ENCODE data around the gene MEAF6. TPM values are rescaled to one million over a fixed set of nuclear protein-coding genes. Genes with fewer than 3 reads are reported as not detected.
"Not testable (repeated sequence)": the region's sequence is repeated elsewhere in the genome, so short reads cannot be mapped to it uniquely, and the experiment has no call there.

MEAF6 gene
- polyA plus RNA-seq, 1 donor: 41.3 TPM

DNA sequence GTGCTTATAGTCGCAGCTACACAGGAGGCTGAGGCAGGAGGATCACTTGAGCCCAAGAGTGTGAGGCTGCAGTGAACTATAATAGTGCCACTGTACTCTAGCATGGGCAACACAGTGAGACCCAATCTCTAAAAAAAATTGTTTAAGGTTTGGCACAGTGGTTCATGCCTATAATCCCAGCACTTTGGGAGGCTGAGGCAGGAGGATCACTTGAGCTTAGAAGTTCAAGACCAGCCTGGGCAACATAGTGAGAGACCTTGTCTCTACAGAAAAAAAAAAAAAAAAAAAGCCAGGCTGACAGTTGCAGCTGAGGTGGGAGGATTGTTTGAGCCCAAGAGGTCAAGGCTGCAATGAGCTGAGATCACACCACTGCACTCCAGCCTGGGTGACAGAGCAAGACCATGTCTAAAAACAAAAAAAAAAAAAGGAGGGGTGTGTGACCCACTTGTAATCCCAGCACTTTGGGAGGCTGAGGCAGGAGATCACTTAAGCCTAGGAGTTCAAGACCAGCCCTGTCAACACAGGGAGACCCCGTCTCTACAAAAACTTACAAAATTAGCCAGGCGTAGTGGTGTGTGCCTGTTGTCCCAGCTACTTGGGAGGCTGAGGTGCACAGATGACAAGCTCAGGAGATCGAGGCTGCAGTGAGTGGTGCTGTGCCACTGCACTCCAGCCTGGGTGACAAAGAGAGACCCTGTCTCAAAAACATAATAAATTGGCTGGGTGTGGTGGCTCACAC is 18.0 kb upstream of the MEAF6 start:
- not testable (repeated sequence) for DNase-seq (ENCODE audit: low read depth)

- DNase-seq (ENCODE audit: low read depth): not testable (repeated sequence)
Measured at GRCh38 chr1:37529888-37530287, 15.3 kb upstream of the MEAF6 start.

DNA sequence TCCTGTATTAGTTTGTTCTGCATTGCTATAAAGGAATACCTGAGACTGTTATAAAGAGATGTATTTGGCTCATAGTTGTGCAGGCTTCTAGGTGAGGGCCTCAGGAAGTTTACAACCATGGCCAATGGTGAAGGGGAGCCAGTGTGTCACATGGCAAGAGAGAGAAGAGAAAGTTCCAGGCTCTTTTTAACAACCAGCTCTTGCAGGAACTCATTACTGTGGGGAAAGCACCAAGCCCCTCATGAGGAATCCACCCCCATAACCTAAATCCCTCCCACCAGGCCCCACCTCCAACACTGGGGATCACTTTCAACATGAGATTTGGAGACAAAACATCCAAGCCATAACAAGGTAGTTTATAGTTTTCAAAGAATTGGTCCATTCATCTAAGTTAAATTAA is 5.0 kb upstream of the MEAF6 start:
- DNase-seq (ENCODE audit: low read depth): no peak

DNA sequence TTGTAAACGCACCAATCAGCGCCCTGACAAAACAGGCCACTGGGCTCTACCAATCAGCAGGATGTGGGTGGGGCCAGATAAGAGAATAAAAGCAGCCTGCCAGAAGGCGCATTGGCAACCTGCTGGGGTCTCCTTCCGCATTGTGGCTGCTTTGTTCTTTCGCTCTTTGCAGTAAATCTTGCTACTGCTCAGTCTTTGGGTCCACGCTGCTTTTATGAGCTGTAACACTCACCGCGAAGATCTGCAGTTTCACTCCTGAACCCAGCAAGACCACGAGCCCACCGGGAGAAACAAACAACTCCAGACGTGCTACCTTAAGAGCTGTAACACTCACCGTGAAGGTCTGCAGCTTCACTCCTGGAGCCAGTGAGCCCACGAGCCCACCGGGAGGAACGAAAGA is 4.4 kb upstream of the MEAF6 start:
- DNase-seq (ENCODE audit: low read depth): not testable (repeated sequence)

DNA sequence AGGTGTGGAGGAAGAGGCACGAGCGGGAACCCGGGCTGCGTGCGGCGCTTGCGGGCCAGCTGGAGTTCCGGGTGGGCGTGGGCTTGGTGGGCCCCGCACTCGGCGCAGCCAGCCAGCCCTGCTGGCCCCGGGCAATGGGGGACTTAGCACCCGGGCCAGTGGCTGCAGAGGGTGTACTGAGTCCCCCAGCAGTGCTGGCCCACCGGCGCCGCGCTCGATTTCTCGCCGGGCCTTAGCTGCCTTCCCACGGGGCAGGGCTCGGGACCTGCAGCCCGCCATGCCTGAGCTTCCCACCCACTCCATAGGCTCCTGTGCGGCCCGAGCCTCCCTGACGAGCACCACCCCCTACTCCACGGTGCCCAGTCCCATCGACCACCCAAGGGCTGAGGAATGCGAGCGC is 3.7 kb upstream of the MEAF6 start:
- DNase-seq (ENCODE audit: low read depth): not testable (repeated sequence)

DNA sequence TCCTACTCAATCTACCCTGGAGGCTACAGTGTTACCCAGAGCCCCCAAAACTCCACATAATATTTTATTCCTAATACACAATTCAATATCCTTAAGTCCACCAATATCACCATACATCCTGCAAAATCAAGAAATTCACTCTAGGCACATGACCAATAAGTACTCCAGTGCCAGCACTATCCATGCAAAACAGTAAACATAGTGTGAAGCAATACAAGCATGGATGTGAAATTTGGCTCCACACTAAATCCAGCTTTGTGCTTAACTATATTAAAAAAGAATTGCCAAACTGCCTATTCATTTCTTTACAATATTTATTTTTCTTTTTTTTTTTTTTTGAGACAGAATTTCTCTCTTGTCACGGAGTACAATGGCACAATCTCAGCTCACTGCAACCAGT is 3.0 kb upstream of the MEAF6 start:
- no peak for DNase-seq (ENCODE audit: low read depth)

DNA sequence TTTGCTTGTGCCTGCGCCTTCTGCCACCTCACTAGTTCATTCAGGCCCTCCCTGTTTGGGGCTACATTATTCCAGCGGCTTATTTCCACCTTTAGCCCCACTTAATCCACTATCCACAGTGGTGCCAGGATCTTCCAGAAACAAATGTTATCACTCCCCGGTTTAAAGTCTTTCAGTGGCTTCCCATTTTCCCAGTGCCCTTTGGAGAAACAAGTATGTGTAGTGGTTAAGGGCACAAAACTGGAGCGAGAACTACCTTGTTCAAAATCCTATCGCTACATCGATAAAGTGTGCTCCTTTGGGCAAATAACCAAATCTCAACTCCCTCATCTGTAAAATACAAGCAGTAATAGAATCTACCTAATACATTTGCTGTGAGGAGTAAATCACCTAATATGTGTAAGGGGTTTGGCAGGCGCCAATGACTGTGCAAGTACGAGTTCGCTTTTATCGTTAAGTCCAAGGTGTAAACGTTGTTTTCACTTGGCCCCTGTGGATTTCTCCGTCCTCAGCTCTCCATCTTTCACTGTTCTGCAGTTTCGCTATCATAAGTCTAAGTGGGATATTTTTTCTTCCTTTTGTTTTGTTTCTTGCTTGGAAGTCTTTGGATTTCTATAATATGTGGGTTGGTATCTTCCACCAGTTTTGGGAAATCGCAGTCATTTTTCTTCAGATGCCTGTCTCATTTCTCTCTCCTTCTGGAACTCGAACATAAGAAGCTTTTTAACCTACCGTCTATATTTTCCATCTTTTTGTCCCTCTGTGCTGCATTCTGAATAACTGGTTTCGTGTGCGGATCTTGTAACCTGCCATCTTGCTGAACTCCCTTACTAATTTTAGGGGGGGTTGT is 844 bp upstream of the MEAF6 start:
- DNase-seq (ENCODE audit: low read depth): no peak

DNA sequence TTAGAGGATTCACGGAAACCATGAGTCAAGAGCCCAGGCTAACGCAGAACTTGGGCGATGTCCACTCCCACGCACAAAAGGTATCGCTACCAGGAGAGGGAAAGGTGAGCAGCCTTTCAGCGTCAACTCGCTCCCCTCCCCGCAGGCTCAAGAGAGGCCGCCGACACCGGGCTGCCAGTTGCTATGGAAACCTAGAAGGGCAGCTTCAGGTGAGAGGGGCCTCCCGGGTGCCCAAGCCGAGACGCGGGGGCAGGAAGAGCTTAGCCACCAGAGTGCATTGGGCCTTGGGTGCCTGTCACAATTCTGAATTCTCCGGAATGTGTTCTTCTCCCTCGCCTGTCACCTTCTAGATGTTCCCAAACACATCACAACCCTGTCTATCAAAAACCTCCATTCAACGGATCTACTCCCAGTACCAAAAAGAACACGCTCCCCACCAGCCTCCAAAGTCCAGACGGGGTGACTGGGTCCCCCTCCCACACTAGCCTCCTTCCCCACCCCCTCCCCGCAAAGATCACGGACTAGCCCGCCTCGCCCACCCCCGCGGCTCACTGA is 694 bp downstream of the MEAF6 start:
- DNase-seq (ENCODE audit: low read depth): no peak

DNA sequence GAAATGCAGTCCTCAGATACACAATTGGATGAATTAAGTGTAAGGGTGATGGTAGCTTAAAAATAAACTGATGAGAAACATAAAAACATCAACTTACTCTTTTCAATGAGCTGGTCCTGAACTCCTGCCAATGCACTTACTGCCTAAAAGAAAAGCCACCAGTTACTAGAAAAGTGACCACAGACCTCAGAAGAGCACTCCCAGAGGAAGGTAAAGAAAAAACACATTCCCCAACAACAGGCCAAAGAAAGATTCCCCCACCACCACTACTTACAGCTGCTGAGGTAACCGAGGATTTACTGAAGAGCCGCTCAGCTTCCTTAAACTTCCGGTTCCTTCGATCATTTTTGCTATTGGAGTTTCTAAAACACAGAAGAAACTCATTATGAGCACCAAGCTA is 5.4 kb downstream of the MEAF6 start:
- no peak for DNase-seq (ENCODE audit: low read depth)

GRCh38 chr1:37506740-37507139 is 7.8 kb downstream of the MEAF6 start:
- no peak for DNase-seq (ENCODE audit: low read depth)

DNA sequence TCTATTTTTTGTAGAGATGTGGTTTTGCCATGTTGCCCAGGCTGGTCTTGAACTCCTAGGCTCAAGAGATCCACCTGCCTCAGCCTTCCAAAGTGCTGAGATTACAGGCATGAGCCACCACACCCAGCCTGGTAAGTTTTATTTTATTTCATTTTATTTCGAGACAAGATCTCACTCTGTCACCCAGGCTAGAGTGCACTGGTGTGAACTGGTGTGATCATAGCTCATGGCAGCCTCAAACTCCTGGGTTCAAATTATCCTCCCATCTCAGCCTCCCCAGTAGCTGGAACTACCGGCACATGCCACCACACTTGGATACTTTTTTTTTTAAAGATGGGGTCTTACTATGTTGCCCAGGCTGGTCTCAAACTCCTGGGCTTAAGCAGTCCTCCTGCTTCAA is 11.8 kb downstream of the MEAF6 start:
- not testable (repeated sequence) for DNase-seq (ENCODE audit: low read depth)

DNA sequence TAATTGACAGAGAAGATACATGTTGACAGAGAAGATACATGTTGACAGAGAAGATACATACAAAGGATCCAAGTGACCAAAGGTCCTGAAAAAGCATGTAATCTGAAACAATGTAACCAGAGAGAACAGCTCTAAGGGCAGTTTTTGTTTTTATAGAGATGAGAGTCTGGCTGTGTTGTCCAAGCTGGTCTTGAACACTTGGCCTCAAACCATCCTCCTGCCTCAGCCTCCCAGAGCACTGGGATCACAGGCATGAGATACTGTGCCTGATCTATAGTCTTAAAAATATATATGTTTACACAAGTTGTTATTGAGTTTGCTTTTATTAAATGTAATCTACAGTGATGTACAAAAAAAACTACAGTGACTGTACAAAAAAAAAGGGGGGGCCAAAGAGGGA is 12.5 kb downstream of the MEAF6 start:
- DNase-seq (ENCODE audit: low read depth): no peak

DNA sequence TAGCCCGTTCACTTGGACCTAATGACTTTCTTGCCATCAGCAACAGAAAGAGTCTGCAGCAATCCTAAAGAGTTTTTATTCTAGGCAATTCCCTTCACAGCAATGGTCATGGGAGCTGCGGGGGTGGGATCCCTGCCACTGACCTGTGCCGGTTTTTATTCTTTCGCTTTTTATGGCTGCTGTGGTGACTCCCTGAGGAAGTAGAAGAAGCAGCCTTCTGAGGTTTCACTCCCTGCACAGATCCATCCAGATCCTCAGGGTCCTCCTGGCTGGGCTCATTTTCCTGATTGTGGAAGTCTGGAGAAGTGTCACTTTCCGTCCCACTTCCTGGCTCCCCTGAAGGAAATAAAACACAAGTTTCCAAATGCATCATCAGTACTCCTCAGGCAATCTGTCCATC is 12.9 kb downstream of the MEAF6 start:
- no peak for DNase-seq (ENCODE audit: low read depth)

- no peak for DNase-seq (ENCODE audit: low read depth)
Measured at GRCh38 chr1:37498872-37499617, 15.5 kb downstream of the MEAF6 start.

DNA sequence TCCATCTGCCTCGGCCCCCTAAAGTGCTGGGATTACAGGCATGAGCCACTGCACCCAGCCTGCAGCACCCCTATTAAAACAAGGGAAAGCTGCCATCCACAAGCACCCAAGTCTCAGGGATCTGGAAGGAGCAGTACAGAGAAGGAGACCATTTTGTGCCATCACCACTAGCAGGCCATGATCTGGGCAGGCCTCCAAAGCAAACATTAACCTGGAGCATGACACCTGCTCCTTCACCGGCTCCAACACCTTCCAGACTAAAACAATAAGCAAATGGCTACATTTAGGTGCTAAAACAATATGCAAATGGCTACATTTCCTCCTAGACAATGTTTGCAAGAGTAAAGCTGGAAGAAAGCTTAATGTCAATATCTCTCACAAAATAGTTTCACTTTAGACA is 16.7 kb downstream of the MEAF6 start:
- no peak for DNase-seq (ENCODE audit: low read depth)

GRCh38 chr1:37495875-37496274 is 18.7 kb downstream of the MEAF6 start:
- no peak for DNase-seq (ENCODE audit: low read depth)

DNA sequence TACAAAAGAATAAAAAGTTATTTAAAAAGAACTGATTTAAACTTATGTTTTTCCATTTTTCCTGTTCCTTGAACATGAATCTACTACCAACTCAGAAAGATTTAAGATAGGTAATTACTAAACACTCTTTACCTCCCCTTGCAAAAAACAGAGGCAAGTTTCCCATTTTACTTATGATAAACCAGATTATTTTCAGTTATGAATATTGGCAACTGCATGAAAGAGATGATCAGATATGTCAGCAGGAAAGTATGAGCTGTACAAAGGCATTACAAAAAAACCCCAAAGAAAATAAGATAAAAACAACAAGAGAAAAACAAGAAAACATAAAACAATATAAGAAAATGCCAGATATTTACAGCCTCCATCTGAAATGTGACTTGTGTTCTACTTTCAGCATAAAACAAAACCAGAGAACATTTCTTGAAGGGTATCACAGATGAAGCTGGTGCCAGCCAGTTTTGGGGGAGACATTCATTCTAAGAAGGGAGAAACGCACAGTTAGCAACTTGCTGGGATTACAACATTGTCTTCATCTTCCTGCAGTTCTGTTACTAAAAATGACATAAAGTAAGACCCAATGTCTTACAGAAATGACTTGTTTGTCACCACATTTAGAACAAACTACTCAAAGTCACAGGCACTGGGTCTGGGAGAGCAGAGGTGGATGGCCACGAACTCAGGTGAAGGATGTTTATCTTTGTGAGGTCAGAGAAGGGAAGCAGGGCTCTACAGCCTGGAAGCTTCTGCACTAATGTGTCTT is 21.0 kb downstream of the MEAF6 start:
- DNase-seq (ENCODE audit: low read depth): no peak

GRCh38 chr1:37487619-37487984 is 27.0 kb downstream of the MEAF6 start:
- no peak for DNase-seq (ENCODE audit: low read depth)

- DNase-seq (ENCODE audit: low read depth): no peak
Measured at GRCh38 chr1:37486680-37487618, 27.6 kb downstream of the MEAF6 start.

Data from forelimb muscle (tissue), 1 donor.